MM.1S (cell line): ENCODE data around the gene CAB39.

ENCODE experiments used
- EZH2 ChIP-seq: fragments of 300-600 bp; sonication (generic); optimal IDR thresholded peaks from 2 replicates; pipeline ENCODE3; 2017; ENCODE audit warnings: low read depth, mild to moderate bottlenecking, antibody characterized with exemption, low read length, mixed read lengths
- EZH2phosphoT487 ChIP-seq: fragments of 300-600 bp; sonication (generic); IDR thresholded peaks from 2 replicates; pipeline ENCODE4 v1.6.1; 2018; ENCODE audit warnings: antibody characterized with exemption, low read length
- TF ChIP-seq, protein P1 (sequence below): fragments of 300-600 bp; sonication (generic); IDR thresholded peaks from 2 replicates; pipeline ENCODE4 v1.5.1; 2016; ENCODE audit warnings: antibody characterized with exemption, low read length, mixed read lengths

DNA sequence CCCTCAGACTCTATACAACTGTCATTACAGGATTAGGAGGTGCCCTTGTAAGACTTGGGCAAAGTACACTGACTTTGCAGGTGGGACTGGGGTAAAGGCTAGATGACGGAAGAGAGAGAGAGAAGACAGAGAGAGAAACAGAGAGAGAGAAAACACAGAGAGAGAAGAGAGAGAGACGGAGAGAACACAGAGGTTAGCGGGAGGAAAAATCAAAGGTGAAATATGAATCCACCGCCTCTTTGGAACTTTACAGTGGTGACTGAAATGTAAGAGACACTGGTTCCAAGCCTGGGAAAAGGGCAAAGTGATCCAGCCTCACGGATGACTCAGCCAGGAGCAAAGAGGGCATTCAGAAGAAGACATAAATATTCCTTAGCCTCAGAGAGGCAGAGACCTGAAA is 25.1 kb upstream of the CAB39 start:
- TF ChIP-seq, protein P1, sequence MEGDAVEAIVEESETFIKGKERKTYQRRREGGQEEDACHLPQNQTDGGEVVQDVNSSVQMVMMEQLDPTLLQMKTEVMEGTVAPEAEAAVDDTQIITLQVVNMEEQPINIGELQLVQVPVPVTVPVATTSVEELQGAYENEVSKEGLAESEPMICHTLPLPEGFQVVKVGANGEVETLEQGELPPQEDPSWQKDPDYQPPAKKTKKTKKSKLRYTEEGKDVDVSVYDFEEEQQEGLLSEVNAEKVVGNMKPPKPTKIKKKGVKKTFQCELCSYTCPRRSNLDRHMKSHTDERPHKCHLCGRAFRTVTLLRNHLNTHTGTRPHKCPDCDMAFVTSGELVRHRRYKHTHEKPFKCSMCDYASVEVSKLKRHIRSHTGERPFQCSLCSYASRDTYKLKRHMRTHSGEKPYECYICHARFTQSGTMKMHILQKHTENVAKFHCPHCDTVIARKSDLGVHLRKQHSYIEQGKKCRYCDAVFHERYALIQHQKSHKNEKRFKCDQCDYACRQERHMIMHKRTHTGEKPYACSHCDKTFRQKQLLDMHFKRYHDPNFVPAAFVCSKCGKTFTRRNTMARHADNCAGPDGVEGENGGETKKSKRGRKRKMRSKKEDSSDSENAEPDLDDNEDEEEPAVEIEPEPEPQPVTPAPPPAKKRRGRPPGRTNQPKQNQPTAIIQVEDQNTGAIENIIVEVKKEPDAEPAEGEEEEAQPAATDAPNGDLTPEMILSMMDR: no peak
- TF ChIP-seq EZH2 (no peak), EZH2phosphoT487 (no peak)
